HepG2 (cell line): ENCODE results near the gene TCTA. TPM values are rescaled to one million over a fixed set of nuclear protein-coding genes. Genes with fewer than 3 reads are reported as not detected.

Experiments
- ETV6 ChIP-seq: sonication (generic); formaldehyde crosslinking; conservative IDR thresholded peaks from 2 replicates; pipeline ENCODE4 v1.4.0; 2020; ENCODE audit warnings: missing genetic modification reagents
- FIP1L1 ChIP-seq: fragments of 200-400 bp; formaldehyde crosslinking; IDR thresholded peaks from 2 replicates; pipeline ENCODE4 v1.6.1; 2018; ENCODE audit warnings: low read depth, mild to moderate bottlenecking, low read length, moderate library complexity, borderline replicate concordance; ENCODE audit not compliant: insufficient read depth
- FOXK1 ChIP-seq: sonication (generic); formaldehyde crosslinking; IDR thresholded peaks from 2 replicates; pipeline ENCODE4 v1.4.0; 2020; ENCODE audit warnings: low read depth, missing genetic modification reagents, borderline replicate concordance
- HNRNPH1 ChIP-seq: fragments of 200-400 bp; formaldehyde crosslinking; optimal IDR thresholded peaks from 2 replicates; pipeline ENCODE3; 2017; ENCODE audit warnings: mild to moderate bottlenecking, low read depth, low read length
- HOXD1 ChIP-seq: sonication (generic); formaldehyde crosslinking; IDR thresholded peaks from 2 replicates; pipeline ENCODE4 v1.5.0; 2020; ENCODE audit warnings: missing genetic modification reagents
- NFKB2 ChIP-seq: sonication (generic); formaldehyde crosslinking; IDR thresholded peaks from 2 replicates; pipeline ENCODE4 v1.4.0; 2020; ENCODE audit warnings: missing genetic modification reagents, borderline replicate concordance
- POLR2G ChIP-seq: fragments of 200-400 bp; formaldehyde crosslinking; IDR thresholded peaks from 2 replicates; pipeline ENCODE4 v1.6.1; 2018; ENCODE audit warnings: mild to moderate bottlenecking, low read depth, low read length, moderate library complexity
- SMYD3 ChIP-seq: sonication (generic); formaldehyde crosslinking; IDR thresholded peaks from 2 replicates; pipeline ENCODE4 v1.8.1; 2023; ENCODE audit warnings: mild to moderate bottlenecking, missing genetic modification reagents
- ZNF816 ChIP-seq: sonication (generic); formaldehyde crosslinking; IDR thresholded peaks from 2 replicates; pipeline ENCODE4 v1.8.0; 2022; ENCODE audit warnings: missing genetic modification reagents, mild to moderate bottlenecking, borderline replicate concordance
- polyA plus RNA-seq, 8 experiments: library from polyadenylated mRNA; depleted of rRNA in 3 of 8; stranded (reverse) in 7 of 8; unstranded in 1 of 8; fragments of >200 nt; fragmentation: Illumina TruSeq in 4 of 8; extraction: Trizol in 4 of 8; gene quantifications; 2 replicates each; pipeline versions ENCODE4 v1.2.1 to v1.2.3, GENCODE V29; 2011 to 2016; ENCODE audit warnings: low read depth in 4 of 8, missing spikeins in 1 of 8, mixed read lengths in 1 of 8; ENCODE audit not compliant: insufficient read depth in 1 of 8
- total RNA-seq, 5 experiments: library from RNA; depleted of rRNA; stranded (reverse); fragments of >200 nt; fragmentation: Illumina TruSeq; extraction: Trizol; gene quantifications; 2 replicates each; pipeline ENCODE4 v1.2.3, GENCODE V29; 2016; ENCODE audit warnings: low read depth in 1 of 5
- TF ChIP-seq, protein P1 (sequence below): sonication (generic); formaldehyde crosslinking; IDR thresholded peaks from 2 replicates; pipeline ENCODE4 v1.4.0; 2020; ENCODE audit warnings: missing genetic modification reagents
- TF ChIP-seq, protein P2 (sequence below): sonication (generic); formaldehyde crosslinking; IDR thresholded peaks from 2 replicates; pipeline ENCODE4 v1.4.0; 2020; ENCODE audit warnings: mild to moderate bottlenecking, missing genetic modification reagents
- TF ChIP-seq, protein P3 (sequence below): IDR thresholded peaks from 2 replicates; pipeline ENCODE4 v1.6.1; 2016
- TF ChIP-seq, protein P4 (sequence below): sonication (generic); formaldehyde crosslinking; IDR thresholded peaks from 2 replicates; pipeline ENCODE4 v1.9.0; 2021; ENCODE audit warnings: mild to moderate bottlenecking, missing genetic modification reagents

The TCTA gene
- total and polyA plus RNA-seq, 2 of the 13 experiments (the other 11 are each of a cell fraction or from before 2014, with no cell fraction given): 8.3 to 13.2 TPM

DNA sequence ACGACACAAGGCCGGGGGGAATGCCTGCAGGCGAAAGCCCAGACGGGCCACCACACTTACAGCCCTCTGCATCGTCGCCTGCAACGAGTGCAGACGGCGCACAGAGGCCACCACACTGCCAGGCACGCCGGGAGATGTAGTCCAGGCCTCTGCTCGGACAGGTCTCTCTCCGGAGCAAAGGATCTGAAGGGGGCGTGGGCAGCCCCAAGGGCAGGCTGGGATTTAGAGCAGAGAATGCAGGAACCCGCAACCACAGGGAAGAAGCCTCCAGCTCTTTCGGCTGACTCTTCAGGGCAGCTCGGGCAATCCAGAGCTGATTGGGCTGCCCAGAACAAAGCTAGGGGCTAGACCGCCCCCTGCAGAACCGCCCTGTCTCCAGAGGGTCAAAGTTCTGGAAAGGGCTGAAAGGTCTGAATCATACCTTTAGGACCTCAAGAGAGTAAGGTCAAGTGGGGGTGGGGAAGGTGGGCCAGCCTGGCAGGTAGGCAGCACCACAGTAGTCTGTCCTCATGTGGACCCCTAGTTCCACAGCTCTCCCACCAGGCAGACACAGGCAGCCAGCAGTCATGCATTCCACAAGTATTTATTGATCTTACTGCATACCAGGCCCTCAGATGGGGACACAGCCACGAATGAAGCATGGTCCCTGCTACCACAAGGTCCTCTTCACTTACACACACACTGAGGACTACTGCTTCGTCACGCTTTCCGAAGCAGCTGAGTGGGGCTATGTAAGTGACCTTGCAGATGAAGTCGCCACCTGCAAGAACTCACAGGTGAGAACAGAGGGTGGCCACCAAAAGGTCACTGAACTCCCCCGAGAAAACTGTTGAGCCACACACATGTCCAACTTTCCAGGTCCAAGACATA is 10.4 kb downstream of the TCTA start, which contains the start of gene AMT (continued):
- TF ChIP-seq, protein P1, sequence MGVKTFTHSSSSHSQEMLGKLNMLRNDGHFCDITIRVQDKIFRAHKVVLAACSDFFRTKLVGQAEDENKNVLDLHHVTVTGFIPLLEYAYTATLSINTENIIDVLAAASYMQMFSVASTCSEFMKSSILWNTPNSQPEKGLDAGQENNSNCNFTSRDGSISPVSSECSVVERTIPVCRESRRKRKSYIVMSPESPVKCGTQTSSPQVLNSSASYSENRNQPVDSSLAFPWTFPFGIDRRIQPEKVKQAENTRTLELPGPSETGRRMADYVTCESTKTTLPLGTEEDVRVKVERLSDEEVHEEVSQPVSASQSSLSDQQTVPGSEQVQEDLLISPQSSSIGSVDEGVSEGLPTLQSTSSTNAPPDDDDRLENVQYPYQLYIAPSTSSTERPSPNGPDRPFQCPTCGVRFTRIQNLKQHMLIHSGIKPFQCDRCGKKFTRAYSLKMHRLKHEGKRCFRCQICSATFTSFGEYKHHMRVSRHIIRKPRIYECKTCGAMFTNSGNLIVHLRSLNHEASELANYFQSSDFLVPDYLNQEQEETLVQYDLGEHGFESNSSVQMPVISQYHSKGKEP (CRISPR knock-in tag): no peak
- TF ChIP-seq, protein P2, sequence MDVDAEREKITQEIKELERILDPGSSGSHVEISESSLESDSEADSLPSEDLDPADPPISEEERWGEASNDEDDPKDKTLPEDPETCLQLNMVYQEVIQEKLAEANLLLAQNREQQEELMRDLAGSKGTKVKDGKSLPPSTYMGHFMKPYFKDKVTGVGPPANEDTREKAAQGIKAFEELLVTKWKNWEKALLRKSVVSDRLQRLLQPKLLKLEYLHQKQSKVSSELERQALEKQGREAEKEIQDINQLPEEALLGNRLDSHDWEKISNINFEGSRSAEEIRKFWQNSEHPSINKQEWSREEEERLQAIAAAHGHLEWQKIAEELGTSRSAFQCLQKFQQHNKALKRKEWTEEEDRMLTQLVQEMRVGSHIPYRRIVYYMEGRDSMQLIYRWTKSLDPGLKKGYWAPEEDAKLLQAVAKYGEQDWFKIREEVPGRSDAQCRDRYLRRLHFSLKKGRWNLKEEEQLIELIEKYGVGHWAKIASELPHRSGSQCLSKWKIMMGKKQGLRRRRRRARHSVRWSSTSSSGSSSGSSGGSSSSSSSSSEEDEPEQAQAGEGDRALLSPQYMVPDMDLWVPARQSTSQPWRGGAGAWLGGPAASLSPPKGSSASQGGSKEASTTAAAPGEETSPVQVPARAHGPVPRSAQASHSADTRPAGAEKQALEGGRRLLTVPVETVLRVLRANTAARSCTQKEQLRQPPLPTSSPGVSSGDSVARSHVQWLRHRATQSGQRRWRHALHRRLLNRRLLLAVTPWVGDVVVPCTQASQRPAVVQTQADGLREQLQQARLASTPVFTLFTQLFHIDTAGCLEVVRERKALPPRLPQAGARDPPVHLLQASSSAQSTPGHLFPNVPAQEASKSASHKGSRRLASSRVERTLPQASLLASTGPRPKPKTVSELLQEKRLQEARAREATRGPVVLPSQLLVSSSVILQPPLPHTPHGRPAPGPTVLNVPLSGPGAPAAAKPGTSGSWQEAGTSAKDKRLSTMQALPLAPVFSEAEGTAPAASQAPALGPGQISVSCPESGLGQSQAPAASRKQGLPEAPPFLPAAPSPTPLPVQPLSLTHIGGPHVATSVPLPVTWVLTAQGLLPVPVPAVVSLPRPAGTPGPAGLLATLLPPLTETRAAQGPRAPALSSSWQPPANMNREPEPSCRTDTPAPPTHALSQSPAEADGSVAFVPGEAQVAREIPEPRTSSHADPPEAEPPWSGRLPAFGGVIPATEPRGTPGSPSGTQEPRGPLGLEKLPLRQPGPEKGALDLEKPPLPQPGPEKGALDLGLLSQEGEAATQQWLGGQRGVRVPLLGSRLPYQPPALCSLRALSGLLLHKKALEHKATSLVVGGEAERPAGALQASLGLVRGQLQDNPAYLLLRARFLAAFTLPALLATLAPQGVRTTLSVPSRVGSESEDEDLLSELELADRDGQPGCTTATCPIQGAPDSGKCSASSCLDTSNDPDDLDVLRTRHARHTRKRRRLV (CRISPR knock-in tag): no peak
- TF ChIP-seq HOXD1: no peak
- TF ChIP-seq ZNF816 (CRISPR knock-in tag): no peak
- no peak for TF ChIP-seq FIP1L1
- TF ChIP-seq FOXK1 (CRISPR knock-in tag): no peak
- TF ChIP-seq POLR2G: peak; percentile 82
- TF ChIP-seq, protein P3, sequence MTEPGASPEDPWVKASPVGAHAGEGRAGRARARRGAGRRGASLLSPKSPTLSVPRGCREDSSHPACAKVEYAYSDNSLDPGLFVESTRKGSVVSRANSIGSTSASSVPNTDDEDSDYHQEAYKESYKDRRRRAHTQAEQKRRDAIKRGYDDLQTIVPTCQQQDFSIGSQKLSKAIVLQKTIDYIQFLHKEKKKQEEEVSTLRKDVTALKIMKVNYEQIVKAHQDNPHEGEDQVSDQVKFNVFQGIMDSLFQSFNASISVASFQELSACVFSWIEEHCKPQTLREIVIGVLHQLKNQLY (CRISPR knock-in tag): no peak
- TF ChIP-seq ETV6 (CRISPR knock-in tag): no peak
- no peak; the same call in 1 of the 2 replicates for TF ChIP-seq NFKB2
- no peak for TF ChIP-seq HNRNPH1
- TF ChIP-seq, protein P4, sequence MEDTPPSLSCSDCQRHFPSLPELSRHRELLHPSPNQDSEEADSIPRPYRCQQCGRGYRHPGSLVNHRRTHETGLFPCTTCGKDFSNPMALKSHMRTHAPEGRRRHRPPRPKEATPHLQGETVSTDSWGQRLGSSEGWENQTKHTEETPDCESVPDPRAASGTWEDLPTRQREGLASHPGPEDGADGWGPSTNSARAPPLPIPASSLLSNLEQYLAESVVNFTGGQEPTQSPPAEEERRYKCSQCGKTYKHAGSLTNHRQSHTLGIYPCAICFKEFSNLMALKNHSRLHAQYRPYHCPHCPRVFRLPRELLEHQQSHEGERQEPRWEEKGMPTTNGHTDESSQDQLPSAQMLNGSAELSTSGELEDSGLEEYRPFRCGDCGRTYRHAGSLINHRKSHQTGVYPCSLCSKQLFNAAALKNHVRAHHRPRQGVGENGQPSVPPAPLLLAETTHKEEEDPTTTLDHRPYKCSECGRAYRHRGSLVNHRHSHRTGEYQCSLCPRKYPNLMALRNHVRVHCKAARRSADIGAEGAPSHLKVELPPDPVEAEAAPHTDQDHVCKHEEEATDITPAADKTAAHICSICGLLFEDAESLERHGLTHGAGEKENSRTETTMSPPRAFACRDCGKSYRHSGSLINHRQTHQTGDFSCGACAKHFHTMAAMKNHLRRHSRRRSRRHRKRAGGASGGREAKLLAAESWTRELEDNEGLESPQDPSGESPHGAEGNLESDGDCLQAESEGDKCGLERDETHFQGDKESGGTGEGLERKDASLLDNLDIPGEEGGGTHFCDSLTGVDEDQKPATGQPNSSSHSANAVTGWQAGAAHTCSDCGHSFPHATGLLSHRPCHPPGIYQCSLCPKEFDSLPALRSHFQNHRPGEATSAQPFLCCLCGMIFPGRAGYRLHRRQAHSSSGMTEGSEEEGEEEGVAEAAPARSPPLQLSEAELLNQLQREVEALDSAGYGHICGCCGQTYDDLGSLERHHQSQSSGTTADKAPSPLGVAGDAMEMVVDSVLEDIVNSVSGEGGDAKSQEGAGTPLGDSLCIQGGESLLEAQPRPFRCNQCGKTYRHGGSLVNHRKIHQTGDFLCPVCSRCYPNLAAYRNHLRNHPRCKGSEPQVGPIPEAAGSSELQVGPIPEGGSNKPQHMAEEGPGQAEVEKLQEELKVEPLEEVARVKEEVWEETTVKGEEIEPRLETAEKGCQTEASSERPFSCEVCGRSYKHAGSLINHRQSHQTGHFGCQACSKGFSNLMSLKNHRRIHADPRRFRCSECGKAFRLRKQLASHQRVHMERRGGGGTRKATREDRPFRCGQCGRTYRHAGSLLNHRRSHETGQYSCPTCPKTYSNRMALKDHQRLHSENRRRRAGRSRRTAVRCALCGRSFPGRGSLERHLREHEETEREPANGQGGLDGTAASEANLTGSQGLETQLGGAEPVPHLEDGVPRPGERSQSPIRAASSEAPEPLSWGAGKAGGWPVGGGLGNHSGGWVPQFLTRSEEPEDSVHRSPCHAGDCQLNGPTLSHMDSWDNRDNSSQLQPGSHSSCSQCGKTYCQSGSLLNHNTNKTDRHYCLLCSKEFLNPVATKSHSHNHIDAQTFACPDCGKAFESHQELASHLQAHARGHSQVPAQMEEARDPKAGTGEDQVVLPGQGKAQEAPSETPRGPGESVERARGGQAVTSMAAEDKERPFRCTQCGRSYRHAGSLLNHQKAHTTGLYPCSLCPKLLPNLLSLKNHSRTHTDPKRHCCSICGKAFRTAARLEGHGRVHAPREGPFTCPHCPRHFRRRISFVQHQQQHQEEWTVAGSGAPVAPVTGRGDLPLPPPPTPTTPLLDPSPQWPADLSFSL: no peak
- TF ChIP-seq SMYD3 (CRISPR knock-in tag): no peak
